HG02840 (cell line): ENCODE results near the gene CACNB4.
"Not testable (repeated sequence)": the region's sequence is repeated elsewhere in the genome, so short reads cannot be mapped to it uniquely, and the experiment has no call there.

Experiments
- ATAC-seq: cut with Tn5 transposase; IDR thresholded peaks from one replicate; pipeline ENCODE4 v1.9.1; 2021; ENCODE audit warnings: mild to moderate bottlenecking, moderate library complexity, moderate number of reproducible peaks; ENCODE audit not compliant: unreplicated experiment, low FRiP score

Gene CACNB4

GRCh38 chr2:152098496-152099366, at the start of gene CACNB4:
TSS of gene CACNB4 (minus strand) at chr2:152099044.
- ATAC-seq = no peak

- ATAC-seq = peak; percentile 74
Observed at GRCh38 chr2:152134488-152135280, 35.8 kb upstream of the CACNB4 start.

- ATAC-seq = no peak
Observed at GRCh38 chr2:152132306-152132705, 33.5 kb upstream of the CACNB4 start.

GRCh38 chr2:152127628-152128027, 28.8 kb upstream of the CACNB4 start:
- no peak for ATAC-seq

- ATAC-seq = no peak
Observed at GRCh38 chr2:152126664-152127063, 27.8 kb upstream of the CACNB4 start.

GRCh38 chr2:152122161-152122560, 23.3 kb upstream of the CACNB4 start:
- no peak for ATAC-seq

- ATAC-seq = no peak
Observed at GRCh38 chr2:152120430-152120829, 21.6 kb upstream of the CACNB4 start.

GRCh38 chr2:152115952-152116351, 17.1 kb upstream of the CACNB4 start:
- ATAC-seq = no peak

- ATAC-seq = no peak
Observed at GRCh38 chr2:152114366-152114765, 15.5 kb upstream of the CACNB4 start.

GRCh38 chr2:152107140-152107539, 8.3 kb upstream of the CACNB4 start:
- not testable (repeated sequence) for ATAC-seq

- ATAC-seq = no peak
Observed at GRCh38 chr2:152106464-152106863, 7.6 kb upstream of the CACNB4 start.

- ATAC-seq = no peak
Observed at GRCh38 chr2:152103271-152103670, 4.4 kb upstream of the CACNB4 start.

- no peak for ATAC-seq
Observed at GRCh38 chr2:152100961-152101360, 2.1 kb upstream of the CACNB4 start.

- ATAC-seq = no peak
Observed at GRCh38 chr2:152099367-152100050, 665 bp upstream of the CACNB4 start.

GRCh38 chr2:152097801-152098495, 896 bp downstream of the CACNB4 start:
- peak; percentile 46 for ATAC-seq

GRCh38 chr2:152097290-152097800, 1.5 kb downstream of the CACNB4 start:
- peak; percentile 16 for ATAC-seq

- no peak for ATAC-seq
Observed at GRCh38 chr2:152095146-152095545, 3.7 kb downstream of the CACNB4 start.

GRCh38 chr2:152094014-152094413, 4.8 kb downstream of the CACNB4 start:
- ATAC-seq = no peak

GRCh38 chr2:152093464-152093863, 5.4 kb downstream of the CACNB4 start:
- ATAC-seq = no peak

- ATAC-seq = no peak
Observed at GRCh38 chr2:152092095-152092494, 6.7 kb downstream of the CACNB4 start.
